PC-3 (cell line): ENCODE results near the gene ZC3H4. TPM values are rescaled to one million over a fixed set of nuclear protein-coding genes. Genes with fewer than 3 reads are reported as not detected.
A peak's percentile ranks its signal among the peaks of the same experiment; 100 is the strongest.

ENCODE experiments used
- ATAC-seq: fragments of 200-7000 bp; cut with Tn5 transposase; 2 replicates; pipeline ENCODE4 v1.9.1; 2020; ENCODE audit warnings: mild to moderate bottlenecking, moderate library complexity
- BruUV-seq: library from RNA; stranded (reverse); fragments of 400-500 nt; replicated peaks from 2 replicates; lab custom pipeline; 2021; lab: Mats Ljungman, UMichigan
- CTCF ChIA-PET: fragments of 300-600 bp; sonication (Branson Sonifier 250); formaldehyde crosslinking; loops from one replicate; lab custom pipeline; 2022; ENCODE audit warnings: antibody characterized with exemption; lab: Charles Lee
- POLR2A ChIA-PET: fragments of 300-600 bp; sonication (Branson Sonifier 250); formaldehyde crosslinking; loops from one replicate; lab custom pipeline; 2022; ENCODE audit warnings: antibody characterized with exemption; ENCODE audit not compliant: unreplicated experiment; lab: Charles Lee
- DNase-seq: peaks from one replicate; pipeline ENCODE4 v3.0.0-alpha.2; 2015
- H2AFZ ChIP-seq: fragments of 300-600 bp; sonication (generic); 2 replicates; pipeline ENCODE4 v1.6.0; 2016; ENCODE audit warnings: antibody characterized with exemption, low read length
- H3F3A ChIP-seq: fragments of 300-600 bp; sonication (generic); one replicate; pipeline ENCODE4 v1.6.0; 2017; ENCODE audit warnings: antibody characterized with exemption, low read length, control low read depth, mild to moderate bottlenecking; ENCODE audit not compliant: unreplicated experiment
- H3K27ac ChIP-seq: fragments of 300-600 bp; sonication (generic); 2 replicates; pipeline ENCODE4 v1.5.1; 2016; ENCODE audit warnings: mild to moderate bottlenecking, low read length
- H3K27me3 ChIP-seq: fragments of 300-600 bp; sonication (generic); 2 replicates; pipeline ENCODE4 v1.6.1; 2016; ENCODE audit warnings: low read length, mixed read lengths
- H3K36me3 ChIP-seq: fragments of 300-600 bp; sonication (generic); 2 replicates; pipeline ENCODE4 v1.6.1; 2016; ENCODE audit warnings: low read depth, mixed run types, low read length, mixed read lengths
- H3K4me1 ChIP-seq: fragments of 300-600 bp; sonication (generic); 2 replicates; pipeline ENCODE4 v1.5.1; 2016; ENCODE audit warnings: low read length; ENCODE audit not compliant: insufficient read depth
- H3K4me2 ChIP-seq: fragments of 300-600 bp; sonication (generic); 2 replicates; pipeline ENCODE4 v1.6.0; 2016; ENCODE audit warnings: low read length
- H3K4me3 ChIP-seq: fragments of 300-600 bp; sonication (generic); 2 replicates; pipeline ENCODE4 v1.5.1; 2016; ENCODE audit warnings: mild to moderate bottlenecking, low read length, mixed read lengths
- H3K79me2 ChIP-seq: fragments of 300-600 bp; sonication (generic); 2 replicates; pipeline ENCODE4 v1.6.1; 2017; ENCODE audit warnings: low read length, mixed read lengths
- H3K9ac ChIP-seq: fragments of 300-600 bp; sonication (generic); 2 replicates; pipeline ENCODE4 v1.6.0; 2016; ENCODE audit warnings: mild to moderate bottlenecking, low read length
- H3K9me2 ChIP-seq: fragments of 300-600 bp; sonication (generic); replicated peaks from 2 replicates; pipeline ENCODE4 v1.6.1; 2016; ENCODE audit warnings: mixed run types, low read length, mixed read lengths
- H3K9me3 ChIP-seq: fragments of 300-600 bp; sonication (generic); 2 replicates; pipeline ENCODE4 v1.6.1; 2016; ENCODE audit warnings: low read length, mixed read lengths
- H4K20me1 ChIP-seq: fragments of 300-600 bp; sonication (generic); 2 replicates; pipeline ENCODE4 v1.6.1; 2016; ENCODE audit warnings: low read length, mixed read lengths
- CTCF ChIP-seq: fragments of 300-600 bp; sonication (generic); conservative IDR thresholded peaks from 2 replicates; pipeline ENCODE4 v1.5.1; 2017; ENCODE audit warnings: antibody characterized with exemption, low read depth, mild to moderate bottlenecking, low read length
- EZH2 ChIP-seq: fragments of 300-600 bp; sonication (generic); IDR thresholded peaks from one replicate; pipeline ENCODE4 v1.6.1; 2017; ENCODE audit warnings: antibody characterized with exemption, mild to moderate bottlenecking, low read length; ENCODE audit not compliant: unreplicated experiment
- EZH2phosphoT487 ChIP-seq: fragments of 300-600 bp; sonication (generic); IDR thresholded peaks from 2 replicates; pipeline ENCODE4 v1.6.1; 2018; ENCODE audit warnings: mild to moderate bottlenecking, antibody characterized with exemption, low read length, borderline replicate concordance
- intact Hi-C: fragments of 100-400 bp; cut with micrococcal nuclease; formaldehyde crosslinking; loops from 2 replicates; pipeline ENCODE4 v1.9.0; 2023
- total RNA-seq: library from RNA; depleted of rRNA; stranded (reverse); fragments of >200 nt; gene quantifications from 2 replicates; pipeline ENCODE4 v1.2.3, GENCODE V29; 2014

ZC3H4 gene
- total RNA-seq, 1 experiment from 2014 or later = 13.4 TPM

GRCh38 chr19:47158879-47159503, 45.4 kb upstream of the ZC3H4 start:
- Histone ChIP-seq H3K9me3 (no peaks in the 10 kb centered on the region), H3K4me2 (no peak overlapping the region), H3K9me2 (no peaks in the 10 kb centered on the region), H4K20me1 (no peaks in the 10 kb centered on the region), H3K9ac (no peak overlapping the region), H3K27ac (no peak overlapping the region), H3F3A (no peaks in the 10 kb centered on the region), H3K4me1 (peaks cover 15% of the 10 kb centered on the region), H3K79me2 (peaks cover 11% of the 10 kb centered on the region; the same call in 1 of the 2 replicates), H3K4me3 (no peak overlapping the region), H3K27me3 (no peaks in the 10 kb centered on the region), H2AFZ (no peak overlapping the region), H3K36me3 (peaks cover 30% of the 10 kb centered on the region; the same call in 1 of the 2 replicates)
- DNase-seq (no peak), ATAC-seq (no peak)
- no TSS peak for BruUV-seq
- intact Hi-C loops = no loop called here
- POLR2A ChIA-PET = no interaction called here
- no peak for TF ChIP-seq CTCF
- TF ChIP-seq EZH2 = no peak
- no peak for TF ChIP-seq EZH2phosphoT487
- CTCF ChIA-PET = no interaction called here

GRCh38 chr19:47158367-47158791, 44.8 kb upstream of the ZC3H4 start:
- no peaks in the 10 kb centered on the region for H3K27me3 ChIP-seq
- H4K20me1 ChIP-seq = no peaks in the 10 kb centered on the region
- no peaks in the 10 kb centered on the region for H3K9me3 ChIP-seq
- no peak overlapping the region for H3K4me3 ChIP-seq
- ChIA-PET POLR2A (no interaction called here), CTCF (no interaction called here)
- H3F3A ChIP-seq = no peaks in the 10 kb centered on the region
- no peak overlapping the region for H3K9ac ChIP-seq
- no peak overlapping the region for H2AFZ ChIP-seq
- peaks cover 13% of the 10 kb centered on the region; the same call in 1 of the 2 replicates for H3K79me2 ChIP-seq
- DNase-seq (no peak), ATAC-seq (no peak)
- no peak overlapping the region for H3K4me2 ChIP-seq
- intact Hi-C loops = no loop called here
- no TSS peak for BruUV-seq
- TF ChIP-seq EZH2 (no peak), CTCF (no peak), EZH2phosphoT487 (no peak)
- H3K36me3 ChIP-seq = peaks cover 31% of the 10 kb centered on the region; the same call in 1 of the 2 replicates
- no peaks in the 10 kb centered on the region for H3K9me2 ChIP-seq
- peaks cover 16% of the 10 kb centered on the region for H3K4me1 ChIP-seq
- peak overlapping the region; percentile 17 for H3K27ac ChIP-seq
